ENCODE measurements around the gene PRTFDC1. TPM values are rescaled to one million over a fixed set of nuclear protein-coding genes. Genes with fewer than 3 reads are reported as not detected.
"Not testable (repeated sequence)": the region's sequence is repeated elsewhere in the genome, so short reads cannot be mapped to it uniquely, and the experiment has no call there.

Gene PRTFDC1
- total RNA-seq, 1 donor from 2014 or later = 9.6 TPM

DNA sequence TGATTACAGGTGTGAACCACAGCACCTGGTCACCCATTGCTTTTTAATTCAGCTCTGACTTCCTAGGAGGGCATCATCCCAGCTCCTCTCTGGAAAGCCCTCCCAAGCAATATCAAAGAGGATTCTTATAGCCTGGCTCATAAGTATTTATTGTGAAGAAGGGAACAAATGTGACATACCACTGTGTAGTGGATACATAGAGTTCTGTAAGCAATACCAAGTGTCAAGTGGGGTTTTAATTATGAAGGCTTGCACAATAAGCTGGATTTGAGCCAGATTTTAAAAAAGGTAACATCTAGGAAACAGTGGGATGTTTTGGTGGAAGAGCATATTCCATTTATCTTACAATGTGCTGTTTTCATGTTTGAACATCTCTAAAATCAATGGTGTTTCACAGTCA lies 19.0 kb upstream of the PRTFDC1 start:
- no peak overlapping the region for H3K4me3 ChIP-seq (ENCODE audit: low read depth, low read length)
- no peak for DNase-seq (ENCODE audit: low read depth)
- TF ChIP-seq CTCF (IDR thresholded peaks at IDR 0.05; ENCODE audit: insufficient read depth, low read length, poor library complexity, severe bottlenecking) = no peak
- no peaks in the 10 kb centered on the region for H3K36me3 ChIP-seq (ENCODE audit: control insufficient read depth, insufficient read depth, low read length)
- H3K27me3 ChIP-seq (ENCODE audit: control insufficient read depth, insufficient read depth, low read length) = no peaks in the 10 kb centered on the region

DNA sequence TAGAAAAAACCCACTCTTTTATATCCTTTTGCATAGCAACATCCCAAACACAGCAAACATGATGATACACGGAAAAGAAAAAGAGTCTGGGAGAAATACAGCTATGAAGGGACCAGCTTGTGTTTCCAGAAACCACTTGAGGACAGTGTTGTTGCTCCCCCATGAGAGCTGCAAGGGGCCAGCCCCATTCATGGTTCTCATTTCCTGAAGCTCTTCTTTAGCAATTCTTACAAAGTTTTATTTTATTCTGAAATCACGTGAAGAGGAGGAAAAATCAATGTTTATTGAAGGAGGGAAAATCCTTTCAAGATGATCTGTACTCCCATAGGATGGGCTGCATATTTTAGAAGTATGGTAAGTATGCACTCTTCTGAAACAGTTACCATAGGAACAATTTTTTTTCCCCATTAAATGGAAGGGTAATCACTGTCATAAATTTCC lies 17.5 kb upstream of the PRTFDC1 start:
- H3K4me3 ChIP-seq (ENCODE audit: low read depth, low read length) = no peak overlapping the region
- H3K27me3 ChIP-seq (ENCODE audit: control insufficient read depth, insufficient read depth, low read length) = no peaks in the 10 kb centered on the region
- no peak for TF ChIP-seq CTCF (IDR thresholded peaks at IDR 0.05; ENCODE audit: insufficient read depth, low read length, poor library complexity, severe bottlenecking)
- no peaks in the 10 kb centered on the region for H3K36me3 ChIP-seq (ENCODE audit: control insufficient read depth, insufficient read depth, low read length)
- no peak for DNase-seq (ENCODE audit: low read depth)

- not testable (repeated sequence) for H3K4me3 ChIP-seq (ENCODE audit: low read depth, low read length); H3K27me3 ChIP-seq (ENCODE audit: control insufficient read depth, insufficient read depth, low read length); DNase-seq (ENCODE audit: low read depth); H3K36me3 ChIP-seq (ENCODE audit: control insufficient read depth, insufficient read depth, low read length)
Measured at GRCh38 chr10:24968951-24969350, 16.5 kb upstream of the PRTFDC1 start.

GRCh38 chr10:24968349-24968748 lies 15.9 kb upstream of the PRTFDC1 start:
- no peak overlapping the region for H3K4me3 ChIP-seq (ENCODE audit: low read depth, low read length)
- H3K36me3 ChIP-seq (ENCODE audit: control insufficient read depth, insufficient read depth, low read length) = no peaks in the 10 kb centered on the region
- DNase-seq (ENCODE audit: low read depth) = no peak
- H3K27me3 ChIP-seq (ENCODE audit: control insufficient read depth, insufficient read depth, low read length) = no peaks in the 10 kb centered on the region
- TF ChIP-seq CTCF (IDR thresholded peaks at IDR 0.05; ENCODE audit: insufficient read depth, low read length, poor library complexity, severe bottlenecking) = no peak

GRCh38 chr10:24966962-24967481 lies 14.6 kb upstream of the PRTFDC1 start:
- Histone ChIP-seq H3K27me3 (ENCODE audit: control insufficient read depth, insufficient read depth, low read length) (no peaks in the 10 kb centered on the region), H3K36me3 (ENCODE audit: control insufficient read depth, insufficient read depth, low read length) (no peaks in the 10 kb centered on the region), H3K4me3 (ENCODE audit: low read depth, low read length) (no peak overlapping the region)
- no peak for TF ChIP-seq CTCF (IDR thresholded peaks at IDR 0.05; ENCODE audit: insufficient read depth, low read length, poor library complexity, severe bottlenecking)
- no peak for DNase-seq (ENCODE audit: low read depth)

GRCh38 chr10:24965051-24965450 lies 12.6 kb upstream of the PRTFDC1 start:
- H3K27me3 ChIP-seq (ENCODE audit: control insufficient read depth, insufficient read depth, low read length) = no peaks in the 10 kb centered on the region
- no peaks in the 10 kb centered on the region for H3K36me3 ChIP-seq (ENCODE audit: control insufficient read depth, insufficient read depth, low read length)
- DNase-seq (ENCODE audit: low read depth) = no peak
- no peak for TF ChIP-seq CTCF (IDR thresholded peaks at IDR 0.05; ENCODE audit: insufficient read depth, low read length, poor library complexity, severe bottlenecking)
- H3K4me3 ChIP-seq (ENCODE audit: low read depth, low read length) = no peak overlapping the region
